ENCODE results near the gene SSTR3. TPM values are rescaled to one million over a fixed set of nuclear protein-coding genes. Genes with fewer than 3 reads are reported as not detected.

The SSTR3 gene
- total and polyA plus RNA-seq, 3 experiments from 2014 or later: 0.24 to 0.62 (median 0.59) TPM

DNA sequence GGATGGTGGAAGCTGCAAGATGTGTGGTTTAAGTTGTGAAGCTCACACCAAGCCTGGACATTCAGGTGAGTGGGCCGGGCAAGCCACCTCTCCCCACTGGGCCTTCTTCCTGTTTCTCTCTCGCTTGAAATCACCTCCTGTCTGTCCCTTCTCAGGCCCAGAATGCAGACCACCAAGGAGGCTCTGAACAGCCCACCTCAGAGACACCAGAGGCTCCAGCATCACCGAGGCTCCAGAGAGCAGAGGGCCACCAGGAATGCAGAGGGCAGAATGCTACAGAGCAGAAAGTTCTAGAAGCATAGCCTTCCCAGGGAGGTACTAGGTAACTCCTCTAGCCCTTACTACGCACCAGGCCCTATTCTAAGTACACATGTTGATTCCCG is 47.8 kb downstream of the SSTR3 start:
- ChIA-PET CTCF (interaction anchor here (1.2 to 9.6 kb wide), 6 partner anchors 14 to 78 kb away, joined by 3 to 127 read pairs (median 20); partner anchors contain the start of genes IL2RB and RAC2), POLR2A (interaction anchor here (3.1 to 3.7 kb wide), 2 partner anchors 15 to 16 kb away, joined by 29 to 48 read pairs; partner anchors contain the start of gene IL2RB)
- no peaks in the 10 kb centered on the region for H3K9me3 Mint-ChIP-seq
- peak overlapping the region in 6 of 7 donors; percentile 62 to 87 (median 71) for H3K4me3 Mint-ChIP-seq
- peaks cover 0 to 3% of the 10 kb centered on the region in 2 donors for H3K27me3 Mint-ChIP-seq
- no peaks in the 10 kb centered on the region for H3K36me3 ChIP-seq (ENCODE audit: insufficient read depth, low read length)
- peaks cover 90% of the 10 kb centered on the region for H3K4me1 ChIP-seq (ENCODE audit: insufficient read depth, low read length)
- no peaks in the 10 kb centered on the region for H3K27me3 ChIP-seq (ENCODE audit: insufficient read depth, low read length, poor library complexity, severe bottlenecking)
- DNase-seq: peak in 1 of 5 donors; percentile 46
- H3K9me3 ChIP-seq (ENCODE audit: low read length): no peaks in the 10 kb centered on the region
- peak overlapping the region; percentile 87 to 99 (median 96) for H3K27ac Mint-ChIP-seq
- H3K4me1 Mint-ChIP-seq: peaks cover 88 to 96% (median 92%) of the 10 kb centered on the region in 3 donors
- H3K36me3 Mint-ChIP-seq: peaks cover 0 to 14% (median 1%) of the 10 kb centered on the region in 3 donors
- peak overlapping the region; percentile 35 for H3K27ac ChIP-seq (ENCODE audit: low read depth, low read length)
- no peak overlapping the region for H3K4me3 ChIP-seq (ENCODE audit: low read length)

DNA sequence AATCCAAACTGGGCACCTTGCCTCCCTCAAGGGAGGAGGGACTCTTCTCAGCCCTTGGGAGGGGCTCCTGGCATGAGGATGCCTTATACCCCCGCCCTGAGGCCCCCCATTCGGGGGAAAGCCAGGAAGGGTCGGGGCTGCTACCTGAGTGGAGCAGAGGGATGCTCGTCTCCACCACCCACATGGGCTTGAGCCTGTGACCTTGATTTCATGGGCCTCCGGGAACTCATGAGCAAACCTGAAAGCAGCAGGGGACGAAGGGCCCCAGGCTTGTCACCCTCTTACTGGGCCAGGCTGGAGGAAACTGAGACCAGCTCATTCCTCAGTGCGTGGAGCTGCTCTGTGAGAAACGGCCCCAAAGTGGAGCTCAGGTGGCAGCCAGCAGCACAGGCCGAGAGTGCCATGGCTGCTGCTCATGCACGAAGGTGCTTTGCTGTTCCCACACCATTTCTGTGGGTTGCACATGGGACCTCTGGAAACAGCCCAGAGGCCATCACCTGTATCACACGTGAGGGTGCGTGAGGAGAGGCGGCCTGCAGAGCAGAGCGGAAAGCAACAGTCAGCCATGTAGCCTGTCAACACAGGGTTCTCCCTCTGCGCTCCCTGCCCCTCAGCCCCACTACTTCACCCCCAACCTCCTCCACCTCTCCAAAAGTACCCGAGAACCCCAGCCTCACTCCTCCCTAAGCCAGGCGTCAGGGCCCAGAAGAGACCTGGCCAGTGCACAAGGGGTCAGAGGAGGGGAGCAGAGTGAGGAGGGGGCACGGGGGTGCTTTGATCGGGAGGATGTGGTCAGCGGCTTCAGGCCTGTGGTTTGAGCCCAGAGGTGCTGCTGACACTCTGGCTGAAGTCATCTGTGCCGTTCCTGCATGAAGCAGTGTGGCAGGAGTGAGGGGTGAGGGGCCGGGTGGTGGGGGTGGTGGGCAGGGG is 48.4 kb downstream of the SSTR3 start:
- H3K9me3 Mint-ChIP-seq: no peaks in the 10 kb centered on the region
- peaks cover 0 to 3% of the 10 kb centered on the region in 2 donors for H3K27me3 Mint-ChIP-seq
- peaks cover 0 to 14% (median 1%) of the 10 kb centered on the region in 3 donors for H3K36me3 Mint-ChIP-seq
- peaks cover 88 to 96% (median 92%) of the 10 kb centered on the region in 3 donors for H3K4me1 Mint-ChIP-seq
- Histone ChIP-seq H3K36me3 (ENCODE audit: insufficient read depth, low read length) (no peaks in the 10 kb centered on the region), H3K4me1 (ENCODE audit: insufficient read depth, low read length) (peaks cover 89% of the 10 kb centered on the region), H3K9me3 (ENCODE audit: low read length) (no peaks in the 10 kb centered on the region), H3K4me3 (ENCODE audit: low read length) (no peak overlapping the region), H3K27me3 (ENCODE audit: insufficient read depth, low read length, poor library complexity, severe bottlenecking) (no peaks in the 10 kb centered on the region), H3K27ac (ENCODE audit: low read depth, low read length) (peak overlapping the region; percentile 69)
- CTCF ChIA-PET: interaction anchor here (0.8 to 9.6 kb wide), 10 partner anchors 9 to 95 kb away, joined by 3 to 127 read pairs (median 4); partner anchors contain the start of gene IL2RB
- DNase-seq: peak in 3 of 5 donors; percentile 34 to 74 (median 57)
- POLR2A ChIA-PET: interaction anchor here (0.9 to 3.7 kb wide), 5 partner anchors 15 to 104 kb away, joined by 3 to 48 read pairs (median 6); partner anchors contain the start of gene IL2RB
- peak overlapping the region; percentile 52 to 87 (median 62) for H3K4me3 Mint-ChIP-seq
- H3K27ac Mint-ChIP-seq: peak overlapping the region; percentile 87 to 99 (median 96)

DNA sequence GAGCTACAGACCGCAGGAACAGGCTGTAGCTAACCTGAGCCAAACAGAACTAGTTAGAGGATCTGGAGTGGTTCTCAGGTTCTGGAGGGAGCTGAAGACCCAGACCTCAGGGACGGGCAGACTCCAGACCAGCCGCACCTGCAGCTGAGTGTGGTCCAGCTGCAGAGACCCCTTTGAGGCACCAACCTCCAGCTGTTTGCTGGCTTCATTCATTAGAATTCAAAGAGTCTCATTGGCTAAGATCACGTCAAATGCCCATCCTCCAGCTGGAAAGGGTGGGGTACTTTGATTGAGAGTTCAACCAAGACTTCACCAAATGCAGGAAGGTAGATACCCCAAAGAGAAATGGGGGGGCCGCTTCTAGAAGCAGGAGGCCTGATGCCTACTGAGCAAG is 49.2 kb downstream of the SSTR3 start:
- no peaks in the 10 kb centered on the region for H3K27me3 ChIP-seq (ENCODE audit: insufficient read depth, low read length, poor library complexity, severe bottlenecking)
- peak overlapping the region; percentile 69 for H3K27ac ChIP-seq (ENCODE audit: low read depth, low read length)
- H3K9me3 Mint-ChIP-seq: no peaks in the 10 kb centered on the region
- H3K27ac Mint-ChIP-seq: peak overlapping the region; percentile 87 to 99 (median 96)
- peak overlapping the region; percentile 50 to 86 (median 65) for H3K4me3 Mint-ChIP-seq
- no peaks in the 10 kb centered on the region for H3K9me3 ChIP-seq (ENCODE audit: low read length)
- H3K4me1 Mint-ChIP-seq: peaks cover 86 to 94% (median 91%) of the 10 kb centered on the region in 3 donors
- peaks cover 0 to 3% of the 10 kb centered on the region in 2 donors for H3K27me3 Mint-ChIP-seq
- peaks cover 0 to 11% (median 1%) of the 10 kb centered on the region in 3 donors for H3K36me3 Mint-ChIP-seq
- ChIA-PET CTCF (interaction anchor here (0.8 to 9.6 kb wide), 10 partner anchors 9 to 96 kb away, joined by 3 to 127 read pairs (median 4); partner anchors contain the start of gene IL2RB), POLR2A (interaction anchor here (0.9 to 3.7 kb wide), 6 partner anchors 15 to 105 kb away, joined by 3 to 48 read pairs (median 5); partner anchors contain the start of gene IL2RB)
- H3K4me1 ChIP-seq (ENCODE audit: insufficient read depth, low read length): peaks cover 82% of the 10 kb centered on the region
- peak in 1 of 5 donors; percentile 23 for DNase-seq
- H3K36me3 ChIP-seq (ENCODE audit: insufficient read depth, low read length): no peaks in the 10 kb centered on the region
- H3K4me3 ChIP-seq (ENCODE audit: low read length): peak overlapping the region; percentile 26

DNA sequence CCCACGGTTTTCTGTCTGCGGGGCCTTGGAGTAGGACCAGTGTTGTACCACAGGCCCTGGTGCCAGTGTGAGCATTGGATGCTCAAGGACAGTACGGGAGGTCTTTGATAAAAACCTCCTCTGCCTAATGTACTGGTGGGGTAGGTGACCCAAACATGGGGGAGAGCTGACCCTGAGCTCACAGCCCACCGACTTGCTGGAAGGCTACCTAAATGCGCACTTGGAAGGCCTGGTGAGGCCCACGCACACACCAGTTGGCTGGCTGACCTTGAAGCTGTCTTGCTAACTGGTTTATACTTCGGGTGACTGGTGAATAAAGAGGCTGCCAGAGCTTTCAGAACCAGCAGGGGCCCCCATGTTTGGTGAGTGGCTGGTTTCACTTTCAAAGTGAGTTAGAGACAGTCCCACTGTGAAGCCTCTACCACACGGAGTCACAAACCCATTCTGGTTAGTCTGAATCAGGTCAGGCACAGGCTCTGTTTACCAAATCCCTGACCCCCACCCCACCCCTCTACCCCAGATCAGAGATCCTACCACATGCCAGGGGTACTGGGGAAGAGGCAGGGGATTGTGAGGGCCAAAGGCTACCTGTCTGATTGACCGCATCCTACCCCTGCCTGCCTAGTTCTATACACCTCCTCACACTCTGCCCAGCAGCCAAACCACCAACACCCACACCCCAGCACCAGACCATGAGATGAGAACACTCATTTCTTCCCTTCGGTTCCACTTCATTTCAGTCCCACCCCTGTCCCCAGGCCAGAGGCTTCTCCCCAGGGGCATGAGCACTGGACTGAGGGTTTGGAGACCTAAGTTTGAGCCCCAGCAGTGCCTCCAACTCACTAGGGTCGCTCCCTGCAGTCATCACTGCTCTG is 49.8 kb downstream of the SSTR3 start:
- H3K27ac ChIP-seq (ENCODE audit: low read depth, low read length): peak overlapping the region; percentile 69
- ChIA-PET POLR2A (interaction anchor here (0.9 to 3.7 kb wide), 8 partner anchors 14 to 105 kb away, joined by 3 to 48 read pairs (median 4); partner anchors contain the start of gene IL2RB), CTCF (interaction anchor here (0.7 to 9.6 kb wide), 16 partner anchors 10 to 98 kb away, joined by 3 to 127 read pairs (median 4); partner anchors contain the start of gene IL2RB)
- DNase-seq: peak; percentile 60 to 87 (median 63)
- no peaks in the 10 kb centered on the region for H3K9me3 ChIP-seq (ENCODE audit: low read length)
- H3K27me3 Mint-ChIP-seq: peaks cover 0 to 3% of the 10 kb centered on the region in 2 donors
- H3K36me3 ChIP-seq (ENCODE audit: insufficient read depth, low read length): no peaks in the 10 kb centered on the region
- H3K4me1 Mint-ChIP-seq: peaks cover 86 to 94% (median 91%) of the 10 kb centered on the region in 3 donors
- peak overlapping the region; percentile 87 to 99 (median 96) for H3K27ac Mint-ChIP-seq
- no peaks in the 10 kb centered on the region for H3K27me3 ChIP-seq (ENCODE audit: insufficient read depth, low read length, poor library complexity, severe bottlenecking)
- H3K9me3 Mint-ChIP-seq: no peaks in the 10 kb centered on the region
- H3K4me3 ChIP-seq (ENCODE audit: low read length): peak overlapping the region; percentile 34
- H3K4me3 Mint-ChIP-seq: peak overlapping the region; percentile 50 to 86 (median 65)
- peaks cover 75% of the 10 kb centered on the region for H3K4me1 ChIP-seq (ENCODE audit: insufficient read depth, low read length)
- H3K36me3 Mint-ChIP-seq: peaks cover 0 to 6% (median 0%) of the 10 kb centered on the region in 3 donors

DNA sequence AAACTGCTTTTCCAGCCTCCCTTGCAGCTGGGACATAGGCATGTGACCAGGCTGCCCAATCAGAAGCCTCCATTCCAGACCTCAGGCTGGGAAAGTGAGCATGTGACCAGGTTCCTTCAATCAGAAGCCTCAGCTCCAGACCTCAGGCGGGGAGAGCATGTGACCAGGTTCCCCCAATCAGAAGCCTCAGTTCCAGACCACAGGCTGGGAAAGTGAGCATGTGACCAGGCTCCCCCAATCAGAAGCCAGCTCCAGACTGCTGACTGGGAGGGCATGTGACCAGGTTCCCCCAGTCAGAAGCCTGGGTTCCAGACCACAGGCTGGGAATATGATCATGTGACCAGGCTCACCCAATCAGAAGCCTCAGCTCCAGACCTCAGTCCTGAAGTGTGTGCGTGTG is 50.8 kb downstream of the SSTR3 start:
- Mint-ChIP-seq H3K4me1 (peaks cover 80 to 88% (median 86%) of the 10 kb centered on the region in 3 donors), H3K4me3 (peak overlapping the region in 6 of 7 donors; percentile 50 to 86 (median 67)), H3K27ac (peak overlapping the region; percentile 87 to 99 (median 96)), H3K36me3 (no peaks in the 10 kb centered on the region), H3K9me3 (no peaks in the 10 kb centered on the region), H3K27me3 (peaks cover 0 to 3% of the 10 kb centered on the region in 2 donors)
- Histone ChIP-seq H3K4me1 (ENCODE audit: insufficient read depth, low read length) (peaks cover 65% of the 10 kb centered on the region), H3K9me3 (ENCODE audit: low read length) (no peaks in the 10 kb centered on the region), H3K27me3 (ENCODE audit: insufficient read depth, low read length, poor library complexity, severe bottlenecking) (no peaks in the 10 kb centered on the region), H3K4me3 (ENCODE audit: low read length) (peak overlapping the region; percentile 34), H3K36me3 (ENCODE audit: insufficient read depth, low read length) (no peaks in the 10 kb centered on the region), H3K27ac (ENCODE audit: low read depth, low read length) (no peak overlapping the region)
- DNase-seq: no peak
- CTCF ChIA-PET: interaction anchor here (0.9 to 9.6 kb wide), 8 partner anchors 11 to 83 kb away, joined by 3 to 127 read pairs (median 4); partner anchors contain the start of gene IL2RB
- POLR2A ChIA-PET: interaction anchor here (2.8 to 3.7 kb wide), 2 partner anchors 13 to 36 kb away, joined by 9 to 48 read pairs; partner anchors contain the start of gene IL2RB

DNA sequence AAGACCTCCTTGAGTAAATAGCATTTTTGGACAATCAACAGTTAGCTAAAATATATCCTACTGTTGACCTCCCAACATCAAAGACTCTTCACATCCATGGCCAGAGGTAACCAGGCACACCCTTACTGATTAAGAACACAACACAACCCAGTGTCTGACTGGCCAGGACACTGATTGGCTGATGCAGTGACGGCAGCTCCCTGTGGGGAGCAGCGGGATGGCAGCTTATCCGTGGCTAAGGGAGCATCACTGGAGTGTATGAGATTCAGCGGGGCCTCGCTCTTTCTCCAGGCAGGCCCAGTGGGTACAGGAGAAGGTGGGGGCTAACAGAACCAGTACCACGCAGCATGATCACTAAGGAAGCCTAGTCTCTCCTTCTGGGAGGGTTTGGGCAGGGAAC is 52.2 kb downstream of the SSTR3 start:
- Histone ChIP-seq H3K27me3 (ENCODE audit: insufficient read depth, low read length, poor library complexity, severe bottlenecking) (no peaks in the 10 kb centered on the region), H3K36me3 (ENCODE audit: insufficient read depth, low read length) (no peaks in the 10 kb centered on the region), H3K4me3 (ENCODE audit: low read length) (no peak overlapping the region), H3K9me3 (ENCODE audit: low read length) (no peaks in the 10 kb centered on the region), H3K27ac (ENCODE audit: low read depth, low read length) (no peak overlapping the region), H3K4me1 (ENCODE audit: insufficient read depth, low read length) (peaks cover 52% of the 10 kb centered on the region)
- H3K4me1 Mint-ChIP-seq: peaks cover 77 to 85% (median 78%) of the 10 kb centered on the region in 3 donors
- ChIA-PET CTCF (interaction anchor here (0.7 to 9.6 kb wide), 3 partner anchors 10 to 84 kb away, joined by 3 to 127 read pairs (median 124); partner anchors contain the start of genes IL2RB and RAC2), POLR2A (interaction anchor here (0.7 kb wide), 2 partner anchors 36 to 45 kb away, joined by 3 to 4 read pairs; no protein-coding TSS in a partner anchor)
- peaks cover 0 to 3% of the 10 kb centered on the region in 2 donors for H3K27me3 Mint-ChIP-seq
- DNase-seq: no peak
- H3K27ac Mint-ChIP-seq: peak overlapping the region; percentile 50 to 99 (median 94)
- H3K36me3 Mint-ChIP-seq: no peaks in the 10 kb centered on the region
- no peaks in the 10 kb centered on the region for H3K9me3 Mint-ChIP-seq
- H3K4me3 Mint-ChIP-seq: peak overlapping the region in 4 of 7 donors; percentile 45 to 62 (median 52)

DNA sequence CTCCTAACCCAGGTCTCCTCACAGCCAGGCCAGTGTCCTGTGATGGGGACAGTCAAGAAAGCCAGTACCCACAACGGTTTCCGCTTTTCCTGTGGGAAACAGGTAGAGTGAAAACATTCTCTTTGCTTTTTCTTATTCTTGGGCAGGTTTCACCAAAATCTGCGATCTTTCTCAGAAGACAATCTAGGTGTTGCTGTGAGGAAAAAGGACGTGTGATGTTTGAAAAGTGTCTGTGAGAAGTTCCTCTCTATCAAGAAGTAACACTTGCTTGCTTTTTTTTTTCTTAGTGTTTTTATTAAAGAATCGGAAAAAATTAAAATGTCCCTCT is 53.4 kb downstream of the SSTR3 start:
- H3K4me3 Mint-ChIP-seq: peak overlapping the region in 6 of 7 donors; percentile 20 to 74 (median 56)
- H3K9me3 Mint-ChIP-seq: no peaks in the 10 kb centered on the region
- no peak for DNase-seq
- peaks cover 0 to 3% of the 10 kb centered on the region in 2 donors for H3K27me3 Mint-ChIP-seq
- no peak overlapping the region for H3K4me3 ChIP-seq (ENCODE audit: low read length)
- POLR2A ChIA-PET: no interaction called here
- peaks cover 42% of the 10 kb centered on the region for H3K4me1 ChIP-seq (ENCODE audit: insufficient read depth, low read length)
- H3K36me3 Mint-ChIP-seq: no peaks in the 10 kb centered on the region
- no peaks in the 10 kb centered on the region for H3K9me3 ChIP-seq (ENCODE audit: low read length)
- CTCF ChIA-PET: no interaction called here
- H3K27me3 ChIP-seq (ENCODE audit: insufficient read depth, low read length, poor library complexity, severe bottlenecking): no peaks in the 10 kb centered on the region
- H3K36me3 ChIP-seq (ENCODE audit: insufficient read depth, low read length): no peaks in the 10 kb centered on the region
- H3K4me1 Mint-ChIP-seq: peaks cover 67 to 76% (median 67%) of the 10 kb centered on the region in 3 donors
- H3K27ac Mint-ChIP-seq: peak overlapping the region; percentile 34 to 99 (median 90)
- H3K27ac ChIP-seq (ENCODE audit: low read depth, low read length): no peak overlapping the region

Measured in CD8-positive, alpha-beta memory T cell (primary cell).